GM03348 (cell line): ENCODE data around the gene GRIK2.
A peak's percentile ranks its signal among the peaks of the same experiment; 100 is the strongest.

Experiments used
- DNase-seq: peaks from one replicate; pipeline ENCODE4 v3.0.0; 2012; ENCODE audit warnings: low spot score

The GRIK2 gene

GRCh38 chr6:101458336-101458735, 64.8 kb downstream of the GRIK2 start:
- no peak for DNase-seq

DNA sequence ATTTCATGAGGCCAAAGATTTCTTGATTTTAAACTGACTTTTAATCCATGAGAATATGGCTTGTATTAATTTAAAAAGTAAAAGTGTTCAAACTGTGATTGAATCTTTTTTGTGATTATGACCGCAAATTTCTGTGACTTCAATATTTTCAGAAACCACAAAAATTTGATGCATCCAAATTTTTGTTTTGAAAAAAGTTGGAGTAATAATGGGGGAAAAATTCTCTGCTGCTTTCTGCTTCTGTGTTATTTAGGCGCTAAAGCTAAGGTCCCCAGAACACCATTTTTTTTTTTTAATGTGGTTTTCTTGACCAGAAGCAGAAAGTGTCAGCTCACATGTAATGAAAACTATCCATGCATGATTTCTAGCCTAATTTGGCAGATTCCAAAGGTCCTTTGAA, 65.3 kb downstream of the GRIK2 start:
- DNase-seq = no peak

DNA sequence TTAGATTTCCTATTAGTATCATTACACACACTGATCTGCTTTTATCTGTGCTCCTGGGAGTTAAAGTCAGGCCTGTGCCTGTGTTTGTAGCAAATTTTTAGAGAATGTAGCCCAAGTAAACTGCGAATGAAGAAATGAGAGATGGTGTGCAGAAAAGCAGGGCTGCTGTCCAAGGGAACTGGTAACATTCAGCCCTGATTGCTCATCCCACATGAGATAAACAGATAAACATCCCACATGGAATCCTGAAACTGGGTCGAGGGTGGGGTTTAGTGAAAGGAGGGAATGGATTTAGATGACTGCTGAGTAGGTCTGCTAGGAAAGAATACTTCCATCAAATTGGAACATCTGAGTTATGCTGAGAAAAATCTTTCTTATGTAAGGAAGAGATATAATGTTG, 69.1 kb downstream of the GRIK2 start:
- peak; percentile 41 for DNase-seq

GRCh38 chr6:101465863-101466262, 72.4 kb downstream of the GRIK2 start:
- no peak for DNase-seq

- no peak for DNase-seq
These were observed 83.9 kb downstream of the GRIK2 start for GRCh38 chr6:101477436-101477835.

GRCh38 chr6:101478891-101479290, 85.4 kb downstream of the GRIK2 start:
- DNase-seq = no peak

DNA sequence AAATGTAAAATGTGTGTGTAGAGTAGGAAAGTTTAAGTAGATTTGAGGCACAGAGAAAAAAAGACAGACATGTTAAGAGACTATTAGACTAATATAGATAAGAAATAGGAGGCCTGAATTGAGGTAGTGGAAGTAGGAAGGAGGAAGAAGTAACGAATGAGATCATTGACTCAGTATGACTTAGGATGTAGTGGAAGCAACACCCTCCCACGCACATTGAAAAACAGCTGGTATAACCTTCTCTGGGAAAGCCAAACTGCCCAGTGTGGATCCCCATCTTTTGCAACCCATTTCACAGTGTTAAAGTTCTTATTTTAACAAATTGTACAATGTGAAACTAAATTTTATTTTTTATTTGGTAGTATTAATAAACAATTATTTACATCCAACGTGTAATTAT, 89.1 kb downstream of the GRIK2 start:
- DNase-seq = no peak

DNA sequence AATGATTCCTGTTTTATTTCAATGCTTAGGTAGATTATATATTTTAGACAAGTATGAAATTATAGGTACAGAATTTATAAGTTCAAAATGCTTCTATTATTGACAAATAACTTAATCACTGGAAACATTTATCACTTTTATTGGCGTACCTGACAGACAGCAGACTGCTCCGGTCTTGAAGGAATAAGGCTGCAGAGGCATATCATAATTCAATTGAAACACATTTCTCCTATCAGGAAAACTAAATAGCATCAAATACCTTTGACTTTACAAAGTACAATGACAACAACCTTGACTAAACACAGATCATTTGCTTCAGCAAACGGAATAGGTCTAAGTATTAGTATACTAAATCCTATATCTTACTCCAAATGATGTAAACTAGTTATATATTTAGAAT, 91.3 kb downstream of the GRIK2 start:
- DNase-seq = no peak

DNA sequence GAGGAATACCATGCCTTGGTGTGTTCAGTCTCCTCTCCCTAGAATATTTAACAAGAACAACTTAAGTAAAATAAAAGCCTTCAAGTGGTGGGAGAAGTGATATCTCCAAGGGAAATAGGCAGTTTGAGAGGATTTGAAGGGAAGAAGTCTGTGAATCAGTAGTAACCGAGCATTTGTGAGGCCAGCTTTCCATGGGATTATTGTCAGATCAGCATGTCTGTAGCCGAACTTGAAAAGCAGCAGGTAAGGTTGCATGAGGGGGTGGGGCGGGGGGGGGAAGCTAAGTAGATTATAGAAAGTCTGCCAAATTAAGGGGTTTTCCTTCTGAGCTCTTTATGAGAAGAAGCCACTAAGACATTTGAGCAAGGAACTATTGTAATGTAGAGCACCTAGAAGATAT, 92.6 kb downstream of the GRIK2 start:
- DNase-seq = no peak

- DNase-seq = no peak
These were observed 93.2 kb downstream of the GRIK2 start for GRCh38 chr6:101486726-101487125.

- no peak for DNase-seq
These were observed 95.9 kb downstream of the GRIK2 start for GRCh38 chr6:101489456-101489855.

DNA sequence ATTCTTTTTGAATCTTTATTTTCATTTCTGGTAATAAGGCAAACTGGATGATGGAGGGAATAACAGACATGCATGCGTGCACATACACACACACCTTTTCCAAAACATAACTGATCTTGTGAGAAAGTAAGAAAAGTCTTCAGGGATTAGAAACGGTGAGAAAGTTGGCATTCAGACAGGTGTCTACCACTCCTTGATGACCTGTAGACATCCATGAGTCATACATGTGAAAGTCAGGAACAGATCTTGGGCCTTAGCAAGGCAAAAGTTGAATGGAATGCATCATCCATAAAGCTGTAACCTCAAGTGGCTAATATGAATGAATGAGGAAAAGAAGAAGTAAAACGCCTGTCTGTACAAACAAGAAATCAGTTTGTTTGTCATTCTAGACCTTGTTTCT, 97.3 kb downstream of the GRIK2 start:
- DNase-seq = no peak

GRCh38 chr6:101502818-101503217, 109.3 kb downstream of the GRIK2 start:
- no peak for DNase-seq

GRCh38 chr6:101509536-101509935, 116.0 kb downstream of the GRIK2 start:
- peak; percentile 9 for DNase-seq

GRCh38 chr6:101513181-101513580, 119.7 kb downstream of the GRIK2 start:
- no peak for DNase-seq

- DNase-seq = no peak
These were observed 123.1 kb downstream of the GRIK2 start for GRCh38 chr6:101516578-101516977.

- DNase-seq = no peak
These were observed 124.1 kb downstream of the GRIK2 start for GRCh38 chr6:101517632-101518031.

DNA sequence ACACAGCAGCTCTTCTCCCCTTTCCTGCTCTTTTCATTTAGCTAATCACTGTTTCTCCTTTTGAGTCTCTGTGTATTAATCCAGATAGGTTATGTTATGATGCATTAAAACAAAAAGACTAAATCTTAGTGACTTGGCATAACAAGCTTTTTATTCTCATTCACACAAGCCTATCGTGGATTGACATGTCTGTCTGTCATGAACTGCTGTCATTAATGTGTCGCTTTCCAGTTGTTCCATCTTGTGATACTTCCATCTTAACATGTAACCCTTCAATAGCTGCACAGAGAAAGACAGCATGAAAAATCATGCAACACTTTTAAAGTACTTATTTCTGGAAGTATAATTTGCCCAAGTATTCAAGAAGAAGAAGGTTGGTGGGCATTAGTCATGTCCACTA, 128.7 kb downstream of the GRIK2 start:
- DNase-seq = no peak

GRCh38 chr6:101527467-101527866, 134.0 kb downstream of the GRIK2 start:
- DNase-seq = no peak

GRCh38 chr6:101528801-101529200, 135.3 kb downstream of the GRIK2 start:
- no peak for DNase-seq

DNA sequence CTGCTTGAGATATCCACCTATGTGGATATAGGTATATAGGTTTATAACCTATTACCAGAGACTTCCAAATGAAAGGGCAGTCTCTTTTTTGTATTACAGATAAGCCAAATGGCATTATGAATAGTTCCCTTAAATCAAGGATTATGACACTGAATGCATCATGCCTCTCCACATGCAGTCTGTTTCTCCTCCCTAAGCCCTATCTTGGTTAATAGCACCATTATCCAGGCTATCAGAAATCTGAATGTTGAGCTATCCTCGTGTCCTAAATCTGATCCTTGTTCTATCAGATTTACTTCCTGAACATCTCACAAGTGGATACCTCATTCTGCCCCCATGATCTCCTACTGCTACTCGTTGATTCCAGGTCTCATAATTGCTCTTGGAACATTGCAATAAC, 138.0 kb downstream of the GRIK2 start:
- no peak for DNase-seq

DNA sequence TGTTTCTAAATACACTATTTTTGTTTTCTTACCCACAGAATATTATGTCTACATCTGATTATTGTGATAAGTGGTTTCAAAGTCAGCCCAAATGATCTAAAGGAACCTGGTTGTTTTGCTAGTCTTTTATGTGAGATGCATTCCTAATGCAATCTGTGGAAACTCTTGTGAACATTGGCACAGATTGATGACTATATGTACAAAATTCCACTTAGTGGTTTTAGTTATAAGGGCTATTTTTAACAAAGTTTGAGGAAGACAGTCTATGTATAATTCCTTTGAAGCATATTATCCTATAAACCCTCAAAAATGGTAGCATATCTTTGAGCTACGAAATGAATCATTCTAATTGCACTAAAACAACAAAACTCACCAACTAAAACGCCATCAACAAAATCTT, 140.9 kb downstream of the GRIK2 start:
- no peak for DNase-seq

DNA sequence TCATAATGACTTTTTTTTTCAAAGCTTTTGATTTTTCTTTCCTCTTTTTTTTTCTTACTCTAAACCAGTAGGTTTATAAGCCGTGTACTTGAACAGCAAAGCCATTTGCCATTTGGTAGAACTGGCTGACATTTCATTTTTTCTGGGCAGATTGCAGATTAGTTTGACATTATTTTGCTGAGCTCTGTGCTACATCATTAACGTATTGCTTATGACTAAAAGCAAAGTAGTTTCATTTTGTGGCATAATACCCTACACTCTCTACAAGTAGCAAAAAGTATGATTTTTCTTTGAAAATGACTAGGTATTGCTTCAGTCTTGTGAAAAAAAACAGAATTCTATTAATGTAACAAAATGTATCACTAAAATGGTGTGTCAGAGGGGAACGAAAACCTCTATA, 141.3 kb downstream of the GRIK2 start:
- DNase-seq = no peak

DNA sequence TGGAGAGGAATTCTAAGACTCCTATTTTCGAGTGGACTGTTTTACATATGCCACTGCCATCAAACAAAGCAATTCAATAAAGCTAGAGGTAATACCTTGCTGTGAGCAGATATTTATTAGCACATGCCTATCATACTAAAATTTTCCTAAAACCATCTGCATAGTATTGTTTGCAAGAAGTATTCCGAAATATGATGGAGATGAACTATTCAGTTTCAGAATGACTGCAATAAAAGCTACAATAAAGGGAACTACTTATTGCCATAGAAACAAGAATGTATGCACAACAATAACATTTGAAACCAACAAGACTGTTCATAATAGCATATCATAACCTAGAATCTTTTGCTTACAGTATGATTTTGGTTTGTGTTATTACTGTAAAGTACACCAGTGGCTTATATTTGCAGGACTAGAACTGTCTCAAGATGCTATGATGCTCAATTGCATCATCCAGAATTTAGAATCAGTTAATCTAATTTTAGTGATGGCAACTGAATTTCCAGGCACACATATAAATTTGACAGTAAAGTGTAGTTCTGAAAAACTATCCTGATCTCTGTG, 144.3 kb downstream of the GRIK2 start:
- no peak for DNase-seq
